HepG2 (cell line): Measurements from ENCODE around the gene RAI14. TPM values are rescaled to one million over a fixed set of nuclear protein-coding genes. Genes with fewer than 3 reads are reported as not detected.

Source experiments
- CEBPG ChIP-seq: IDR thresholded peaks from 2 replicates; pipeline ENCODE4 v1.6.1; 2016
- GPN1 ChIP-seq: sonication (generic); formaldehyde crosslinking; IDR thresholded peaks from 2 replicates; pipeline ENCODE4 v1.5.1; 2020; ENCODE audit warnings: missing genetic modification reagents, borderline replicate concordance
- HES4 ChIP-seq: sonication (generic); formaldehyde crosslinking; IDR thresholded peaks from 2 replicates; pipeline ENCODE4 v1.9.0; 2021; ENCODE audit warnings: mild to moderate bottlenecking, missing genetic modification reagents, borderline replicate concordance
- HOXD1 ChIP-seq: sonication (generic); formaldehyde crosslinking; IDR thresholded peaks from 2 replicates; pipeline ENCODE4 v1.5.0; 2020; ENCODE audit warnings: missing genetic modification reagents
- KAT7 ChIP-seq: IDR thresholded peaks from 2 replicates; pipeline ENCODE4 v1.6.1; 2018; ENCODE audit warnings: borderline replicate concordance, missing compliant biosample characterization
- MATR3 ChIP-seq: sonication (generic); formaldehyde crosslinking; IDR thresholded peaks from 2 replicates; pipeline ENCODE4 v1.4.0; 2020; ENCODE audit warnings: missing genetic modification reagents
- NR1H2 ChIP-seq: sonication (generic); formaldehyde crosslinking; IDR thresholded peaks from 2 replicates; pipeline ENCODE4 v1.8.1; 2022; ENCODE audit warnings: low read depth, missing genetic modification reagents, borderline replicate concordance
- RARA ChIP-seq: IDR thresholded peaks from 2 replicates; pipeline ENCODE4 v1.6.1; 2016; ENCODE audit warnings: missing genetic modification reagents, missing compliant biosample characterization
- RXRA ChIP-seq: sonication (generic); formaldehyde crosslinking; IDR thresholded peaks from 2 replicates; pipeline ENCODE4 v1.5.1; 2020; ENCODE audit warnings: missing genetic modification reagents
- TCF12 ChIP-seq, 2 experiments: fragments of 450-650 bp in 1 of 2; sonication (generic) in 1 of 2; formaldehyde crosslinking in 1 of 2; IDR thresholded peaks; 2 replicates each; pipeline versions ENCODE4 v1.6.1 to v1.8.0; 2017 to 2022; ENCODE audit warnings: antibody characterized with exemption in 1 of 2, mild to moderate bottlenecking in 1 of 2, missing genetic modification reagents in 1 of 2, moderate library complexity in 1 of 2
- ZNF383 ChIP-seq: sonication (generic); formaldehyde crosslinking; IDR thresholded peaks from 2 replicates; pipeline ENCODE4 v1.4.0; 2020; ENCODE audit warnings: missing genetic modification reagents, mild to moderate bottlenecking, borderline replicate concordance
- ZNF567 ChIP-seq: sonication (generic); formaldehyde crosslinking; IDR thresholded peaks from 2 replicates; pipeline ENCODE4 v1.8.1; 2023; ENCODE audit warnings: mild to moderate bottlenecking, missing genetic modification reagents, borderline replicate concordance
- ZNF670 ChIP-seq: sonication (generic); formaldehyde crosslinking; IDR thresholded peaks from 2 replicates; pipeline ENCODE4 v1.8.0; 2022; ENCODE audit warnings: mild to moderate bottlenecking, missing genetic modification reagents, borderline replicate concordance
- ZNF773 ChIP-seq: sonication (generic); formaldehyde crosslinking; IDR thresholded peaks from 2 replicates; pipeline ENCODE4 v1.4.0; 2020; ENCODE audit warnings: missing genetic modification reagents, borderline replicate concordance
- ZSCAN22 ChIP-seq: sonication (generic); formaldehyde crosslinking; IDR thresholded peaks from 2 replicates; pipeline ENCODE4 v1.4.0; 2020; ENCODE audit warnings: mild to moderate bottlenecking, missing genetic modification reagents
- ZSCAN31 ChIP-seq: sonication (generic); formaldehyde crosslinking; IDR thresholded peaks from 2 replicates; pipeline ENCODE4 v1.5.0; 2020; ENCODE audit warnings: low read depth, mild to moderate bottlenecking, missing genetic modification reagents
- polyA plus RNA-seq, 8 experiments: library from polyadenylated mRNA; depleted of rRNA in 3 of 8; stranded (reverse) in 7 of 8; unstranded in 1 of 8; fragments of >200 nt; fragmentation: Illumina TruSeq in 4 of 8; extraction: Trizol in 4 of 8; gene quantifications; 2 replicates each; pipeline versions ENCODE4 v1.2.1 to v1.2.3, GENCODE V29; 2011 to 2016; ENCODE audit warnings: low read depth in 4 of 8, missing spikeins in 1 of 8, mixed read lengths in 1 of 8; ENCODE audit not compliant: insufficient read depth in 1 of 8
- total RNA-seq, 5 experiments: library from RNA; depleted of rRNA; stranded (reverse); fragments of >200 nt; fragmentation: Illumina TruSeq; extraction: Trizol; gene quantifications; 2 replicates each; pipeline ENCODE4 v1.2.3, GENCODE V29; 2016; ENCODE audit warnings: low read depth in 1 of 5
- TF ChIP-seq, protein P1 (sequence below): sonication (generic); formaldehyde crosslinking; IDR thresholded peaks from 2 replicates; pipeline ENCODE4 v1.5.0; 2020; ENCODE audit warnings: missing genetic modification reagents, mild to moderate bottlenecking, borderline replicate concordance
- TF ChIP-seq, protein P2 (sequence below): sonication (generic); formaldehyde crosslinking; IDR thresholded peaks from 2 replicates; pipeline ENCODE4 v1.5.1; 2020; ENCODE audit warnings: missing genetic modification reagents, mild to moderate bottlenecking, borderline replicate concordance
- TF ChIP-seq, protein P3 (sequence below): sonication (generic); formaldehyde crosslinking; IDR thresholded peaks from 2 replicates; pipeline ENCODE4 v1.5.1; 2020; ENCODE audit warnings: missing genetic modification reagents, mild to moderate bottlenecking, borderline replicate concordance
- TF ChIP-seq, protein P4 (sequence below): sonication (generic); formaldehyde crosslinking; IDR thresholded peaks from 2 replicates; pipeline ENCODE4 v1.5.1; 2020; ENCODE audit warnings: missing genetic modification reagents, mild to moderate bottlenecking, borderline replicate concordance

The RAI14 gene
- total and polyA plus RNA-seq, 2 of the 13 experiments (the other 11 are each of a cell fraction or from before 2014, with no cell fraction given): 12.6 to 18.2 TPM

DNA sequence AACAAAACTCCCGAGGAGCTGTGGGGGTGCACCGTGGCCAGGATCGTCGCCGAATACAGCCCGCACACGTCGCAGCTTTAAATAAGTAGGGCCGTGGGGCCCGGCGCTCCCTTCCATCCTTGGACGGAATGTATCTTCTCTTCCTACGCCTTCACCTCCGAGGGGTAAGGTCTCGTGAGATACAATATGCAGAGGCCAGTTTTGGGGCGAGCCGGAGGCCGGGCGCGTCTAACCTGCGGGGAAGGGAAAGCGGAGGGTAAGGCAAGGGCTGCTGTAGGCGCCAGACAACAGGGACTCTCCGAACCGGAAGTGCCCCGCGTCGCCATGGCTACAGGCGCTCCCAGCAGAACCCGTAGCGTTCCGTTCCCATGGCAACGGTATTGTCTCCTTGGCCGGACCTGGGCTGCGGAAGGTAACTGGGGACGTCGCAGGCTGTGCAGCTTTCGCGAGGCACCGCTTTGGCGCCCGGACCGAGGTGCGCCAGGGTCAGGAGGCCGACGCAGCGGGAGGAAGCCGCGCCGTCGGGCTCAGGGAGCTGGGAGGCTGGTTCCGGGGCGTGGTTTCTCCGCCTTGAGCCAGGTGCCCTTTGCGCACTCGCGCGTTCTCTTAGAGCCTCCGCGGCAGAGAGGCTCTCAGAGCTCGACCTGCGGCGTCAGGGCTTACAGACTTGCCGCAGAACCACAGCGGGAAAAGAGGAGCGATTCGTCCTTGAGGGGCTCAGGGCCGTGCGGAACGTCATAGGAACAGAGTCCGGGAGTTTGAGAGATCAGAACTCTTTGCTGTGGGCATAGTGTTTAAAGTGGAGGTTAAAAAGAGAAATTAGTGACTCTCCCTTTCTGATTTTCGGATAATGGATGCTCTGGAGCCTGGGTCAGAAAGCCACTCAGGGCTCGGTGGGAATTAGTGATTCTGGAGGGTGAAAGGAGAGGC lies 182.9 kb downstream of the RAI14 start, which contains the start of gene TTC23L (continued):
- TF ChIP-seq, protein P1, sequence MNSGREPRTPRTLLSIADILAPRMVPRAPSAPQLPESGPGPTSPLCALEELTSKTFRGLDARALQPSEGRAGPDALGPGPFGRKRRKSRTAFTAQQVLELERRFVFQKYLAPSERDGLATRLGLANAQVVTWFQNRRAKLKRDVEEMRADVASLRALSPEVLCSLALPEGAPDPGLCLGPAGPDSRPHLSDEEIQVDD: 0 out of 2 replicates have a peak, but pooled peaks have one; percentile 29
- TF ChIP-seq ZNF773 (CRISPR knock-in tag): peak; percentile 77; the same call in 1 of the 2 replicates
- TF ChIP-seq ZSCAN31: peak; percentile 88; the same call in 1 of the 2 replicates
- no peak for TF ChIP-seq TCF12 (IDR thresholded peaks at IDR 0.05)
- peak; percentile 81; the same call in 1 of the 2 replicates for TF ChIP-seq TCF12 (CRISPR knock-in tag; IDR thresholded peaks at IDR 0.05)
- no peak for TF ChIP-seq NR1H2 (CRISPR knock-in tag)
- TF ChIP-seq, protein P2, sequence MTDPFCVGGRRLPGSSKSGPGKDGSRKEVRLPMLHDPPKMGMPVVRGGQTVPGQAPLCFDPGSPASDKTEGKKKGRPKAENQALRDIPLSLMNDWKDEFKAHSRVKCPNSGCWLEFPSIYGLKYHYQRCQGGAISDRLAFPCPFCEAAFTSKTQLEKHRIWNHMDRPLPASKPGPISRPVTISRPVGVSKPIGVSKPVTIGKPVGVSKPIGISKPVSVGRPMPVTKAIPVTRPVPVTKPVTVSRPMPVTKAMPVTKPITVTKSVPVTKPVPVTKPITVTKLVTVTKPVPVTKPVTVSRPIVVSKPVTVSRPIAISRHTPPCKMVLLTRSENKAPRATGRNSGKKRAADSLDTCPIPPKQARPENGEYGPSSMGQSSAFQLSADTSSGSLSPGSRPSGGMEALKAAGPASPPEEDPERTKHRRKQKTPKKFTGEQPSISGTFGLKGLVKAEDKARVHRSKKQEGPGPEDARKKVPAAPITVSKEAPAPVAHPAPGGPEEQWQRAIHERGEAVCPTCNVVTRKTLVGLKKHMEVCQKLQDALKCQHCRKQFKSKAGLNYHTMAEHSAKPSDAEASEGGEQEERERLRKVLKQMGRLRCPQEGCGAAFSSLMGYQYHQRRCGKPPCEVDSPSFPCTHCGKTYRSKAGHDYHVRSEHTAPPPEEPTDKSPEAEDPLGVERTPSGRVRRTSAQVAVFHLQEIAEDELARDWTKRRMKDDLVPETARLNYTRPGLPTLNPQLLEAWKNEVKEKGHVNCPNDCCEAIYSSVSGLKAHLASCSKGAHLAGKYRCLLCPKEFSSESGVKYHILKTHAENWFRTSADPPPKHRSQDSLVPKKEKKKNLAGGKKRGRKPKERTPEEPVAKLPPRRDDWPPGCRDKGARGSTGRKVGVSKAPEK (CRISPR knock-in tag): no peak
- TF ChIP-seq CEBPG (CRISPR knock-in tag): peak; percentile 23; the same call in 1 of the 2 replicates
- peak; percentile 46 for TF ChIP-seq RARA (CRISPR knock-in tag)
- 0 out of 2 replicates have a peak, but pooled peaks have one; percentile 46 for TF ChIP-seq KAT7 (CRISPR knock-in tag)
- TF ChIP-seq ZSCAN22: peak; percentile 61; the same call in 1 of the 2 replicates
- TF ChIP-seq HES4 (CRISPR knock-in tag): 0 out of 2 replicates have a peak, but pooled peaks have one; percentile 51
- no peak for TF ChIP-seq ZNF383 (CRISPR knock-in tag)
- TF ChIP-seq ZNF567: peak; percentile 91; the same call in 1 of the 2 replicates
- TF ChIP-seq HOXD1 (CRISPR knock-in tag): peak; percentile 92
- peak; percentile 75; the same call in 1 of the 2 replicates for TF ChIP-seq GPN1 (CRISPR knock-in tag)
- TF ChIP-seq MATR3: no peak
- TF ChIP-seq, protein P3, sequence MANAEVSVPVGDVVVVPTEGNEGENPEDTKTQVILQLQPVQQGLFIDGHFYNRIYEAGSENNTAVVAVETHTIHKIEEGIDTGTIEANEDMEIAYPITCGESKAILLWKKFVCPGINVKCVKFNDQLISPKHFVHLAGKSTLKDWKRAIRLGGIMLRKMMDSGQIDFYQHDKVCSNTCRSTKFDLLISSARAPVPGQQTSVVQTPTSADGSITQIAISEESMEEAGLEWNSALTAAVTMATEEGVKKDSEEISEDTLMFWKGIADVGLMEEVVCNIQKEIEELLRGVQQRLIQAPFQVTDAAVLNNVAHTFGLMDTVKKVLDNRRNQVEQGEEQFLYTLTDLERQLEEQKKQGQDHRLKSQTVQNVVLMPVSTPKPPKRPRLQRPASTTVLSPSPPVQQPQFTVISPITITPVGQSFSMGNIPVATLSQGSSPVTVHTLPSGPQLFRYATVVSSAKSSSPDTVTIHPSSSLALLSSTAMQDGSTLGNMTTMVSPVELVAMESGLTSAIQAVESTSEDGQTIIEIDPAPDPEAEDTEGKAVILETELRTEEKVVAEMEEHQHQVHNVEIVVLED (CRISPR knock-in tag): peak; percentile 89; the same call in 1 of the 2 replicates
- TF ChIP-seq ZNF670 (CRISPR knock-in tag): peak; percentile 94
- peak; percentile 90 for TF ChIP-seq RXRA (CRISPR knock-in tag)
- TF ChIP-seq, protein P4, sequence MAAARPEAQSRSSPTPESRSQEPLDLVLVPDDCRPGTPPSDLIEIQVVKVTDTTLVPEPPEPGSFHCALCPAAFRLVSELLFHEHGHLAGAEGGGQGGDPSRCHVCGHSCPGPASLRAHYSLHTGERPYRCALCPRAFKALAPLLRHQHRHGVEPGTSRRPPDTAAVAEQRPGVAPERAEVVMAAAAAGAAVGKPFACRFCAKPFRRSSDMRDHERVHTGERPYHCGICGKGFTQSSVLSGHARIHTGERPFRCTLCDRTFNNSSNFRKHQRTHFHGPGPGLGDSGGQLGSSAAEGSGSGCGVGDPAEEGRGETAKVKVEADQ: peak; percentile 82
